SK-N-SH (cell line): ENCODE data around the gene HDAC7. TPM values are rescaled to one million over a fixed set of nuclear protein-coding genes. Genes with fewer than 3 reads are reported as not detected.

Experiments used
- CTCF ChIA-PET: fragments of 300-600, 350-600 bp; formaldehyde crosslinking; extraction: SDS; loops from one replicate; lab custom pipeline; 2021; lab: Yijun Ruan, JAX
- POLR2A ChIA-PET: fragments of 350-600 bp; sonication (Branson Sonifier 250); formaldehyde crosslinking; extraction: SDS; loops from one replicate; lab custom pipeline; 2020; ENCODE audit warnings: antibody characterized with exemption, inconsistent platforms; lab: Yijun Ruan, JAX
- DNase-seq: peaks from one replicate; pipeline ENCODE4 v3.0.0; 2012
- H2AFZ ChIP-seq: fragments of 200-600 bp; sonication (generic); 2 replicates; pipeline ENCODE4 v1.8.1; 2016; ENCODE audit warnings: antibody characterized with exemption, mild to moderate bottlenecking, low read depth
- H3F3A ChIP-seq: fragments of 200-600 bp; sonication (generic); replicated peaks from 2 replicates; pipeline ENCODE3; 2016; ENCODE audit warnings: antibody characterized with exemption, mild to moderate bottlenecking; ENCODE audit not compliant: insufficient read depth
- H3K27ac ChIP-seq, 2 experiments: fragments of 200-500 bp in 1 of 2; fragments of 200-600 bp in 1 of 2; sonication (Bioruptor generic) in 1 of 2; sonication (generic), shearing (Covaris generic) in 1 of 2; 2 replicates each; pipeline versions ENCODE4 v1.5.1 to v1.6.1; 2014 to 2016; ENCODE audit warnings: low read depth in 2 of 2, inconsistent platforms in 1 of 2, low read length in 1 of 2, mild to moderate bottlenecking in 1 of 2, mixed read lengths in 1 of 2
- H3K27me3 ChIP-seq: fragments of 200-600 bp; sonication (generic), shearing (Covaris generic); 2 replicates; pipeline ENCODE4 v1.6.1; 2016; ENCODE audit warnings: mixed run types; ENCODE audit not compliant: insufficient read depth
- H3K36me3 ChIP-seq, 2 experiments: fragments of 200-500 bp in 1 of 2; fragments of 200-600 bp in 1 of 2; sonication (Bioruptor generic) in 1 of 2; sonication (generic) in 1 of 2; replicated peaks in 1 of 2; 2 replicates each; pipeline versions ENCODE3 to v1.5.1; 2014 to 2016; ENCODE audit warnings: low read length in 1 of 2, mild to moderate bottlenecking in 1 of 2; ENCODE audit not compliant: insufficient read depth in 2 of 2, control insufficient read depth in 1 of 2
- H3K4me1 ChIP-seq, 2 experiments: fragments of 200-500 bp in 1 of 2; fragments of 200-600 bp in 1 of 2; sonication (Bioruptor generic) in 1 of 2; sonication (generic), shearing (Covaris generic) in 1 of 2; 2 replicates each; pipeline versions ENCODE4 v1.5.1 to v1.6.1; 2014 to 2016; ENCODE audit warnings: low read depth in 1 of 2, low read length in 1 of 2, mixed run types in 1 of 2; ENCODE audit not compliant: insufficient read depth in 2 of 2, control insufficient read depth in 1 of 2
- H3K4me2 ChIP-seq: fragments of 200-600 bp; sonication (generic), shearing (Covaris generic); 2 replicates; pipeline ENCODE4 v1.6.1; 2017; ENCODE audit warnings: mixed run types
- H3K4me3 ChIP-seq, 2 experiments: fragments of 200-500 bp in 1 of 2; fragments of 200-600 bp in 1 of 2; sonication (Bioruptor generic) in 1 of 2; sonication (generic), shearing (Covaris generic) in 1 of 2; 2 replicates each; pipeline versions ENCODE4 v1.5.1 to v1.8.1; 2014 to 2016; ENCODE audit warnings: low read depth in 2 of 2, inconsistent platforms in 1 of 2, low read length in 1 of 2, mild to moderate bottlenecking in 1 of 2, mixed read lengths in 1 of 2, moderate library complexity in 1 of 2
- H3K79me2 ChIP-seq: fragments of 200-600 bp; sonication (generic); 2 replicates; pipeline ENCODE4 v1.8.1; 2017; ENCODE audit warnings: mild to moderate bottlenecking; ENCODE audit not compliant: insufficient read depth
- H3K9ac ChIP-seq: fragments of 200-600 bp; sonication (generic); 2 replicates; pipeline ENCODE4 v1.6.1; 2017; ENCODE audit warnings: mixed run types
- H3K9me2 ChIP-seq: fragments of 200-600 bp; sonication (generic); 2 replicates; pipeline ENCODE4 v1.6.1; 2017; ENCODE audit warnings: mixed run types
- H3K9me3 ChIP-seq: fragments of 200-600 bp; sonication (generic); 2 replicates; pipeline ENCODE4 v1.6.1; 2017; ENCODE audit warnings: mixed run types, mild to moderate bottlenecking, moderate library complexity
- H4K20me1 ChIP-seq: fragments of 200-600 bp; sonication (generic); 2 replicates; pipeline ENCODE4 v1.6.1; 2017; ENCODE audit warnings: mild to moderate bottlenecking, mixed run types; ENCODE audit not compliant: insufficient read depth
- CHD2 ChIP-seq: fragments of 150-350 bp; IDR thresholded peaks from 2 replicates; pipeline ENCODE4 v1.6.1; 2018; ENCODE audit warnings: low read length; ENCODE audit not compliant: partially characterized antibody
- CTCF ChIP-seq: fragments of 200-600 bp; sonication (generic); IDR thresholded peaks from 2 replicates; pipeline ENCODE4 v1.6.1; 2017; ENCODE audit warnings: antibody characterized with exemption, mild to moderate bottlenecking, moderate library complexity
- EZH2phosphoT487 ChIP-seq: fragments of 200-600 bp; sonication (generic); IDR thresholded peaks from 2 replicates; pipeline ENCODE4 v1.6.1; 2017; ENCODE audit warnings: low read depth, mixed run types, mild to moderate bottlenecking, antibody characterized with exemption, moderate library complexity, borderline replicate concordance
- FOSL2 ChIP-seq: IDR thresholded peaks from 2 replicates; pipeline ENCODE4 v1.4.0; 2012; ENCODE audit warnings: low read depth, mild to moderate bottlenecking, moderate library complexity, borderline replicate concordance
- FOXJ3 ChIP-seq: sonication (generic); formaldehyde crosslinking; IDR thresholded peaks from 2 replicates; pipeline ENCODE4 v1.5.1; 2020; ENCODE audit warnings: mild to moderate bottlenecking, missing genetic modification reagents
- FOXM1 ChIP-seq: IDR thresholded peaks from 2 replicates; pipeline ENCODE4 v1.4.0; 2012; ENCODE audit warnings: low read depth, mild to moderate bottlenecking
- GABPA ChIP-seq: IDR thresholded peaks from 2 replicates; pipeline ENCODE4 v1.4.0; 2012; ENCODE audit warnings: low read depth, mild to moderate bottlenecking
- GATA2 ChIP-seq: sonication (generic); formaldehyde crosslinking; IDR thresholded peaks from 2 replicates; pipeline ENCODE4 v1.5.0; 2020; ENCODE audit warnings: mild to moderate bottlenecking, missing genetic modification reagents
- IRF3 ChIP-seq: fragments of 150-350 bp; IDR thresholded peaks from 2 replicates; pipeline ENCODE4 v1.6.1; 2016; ENCODE audit warnings: mild to moderate bottlenecking, low read depth, low read length
- JUND ChIP-seq: IDR thresholded peaks from 2 replicates; pipeline ENCODE4 v1.4.0; 2012
- MAX ChIP-seq: IDR thresholded peaks from 2 replicates; pipeline ENCODE4 v1.4.0; 2012; ENCODE audit warnings: low read depth
- MEF2A ChIP-seq: IDR thresholded peaks from 2 replicates; pipeline ENCODE4 v1.4.0; 2012; ENCODE audit warnings: low read depth, borderline replicate concordance
- MXI1 ChIP-seq: IDR thresholded peaks from 2 replicates; pipeline ENCODE4 v1.6.1; 2012; ENCODE audit warnings: mild to moderate bottlenecking, low read depth, low read length, improper control_type of control experiment
- NFIC ChIP-seq: IDR thresholded peaks from 2 replicates; pipeline ENCODE4 v1.4.0; 2012; ENCODE audit warnings: borderline replicate concordance
- PBX3 ChIP-seq: IDR thresholded peaks from 2 replicates; pipeline ENCODE4; 2012
- RAD21 ChIP-seq: IDR thresholded peaks from 2 replicates; pipeline ENCODE4 v1.6.1; 2012; ENCODE audit warnings: mild to moderate bottlenecking, low read length
- RCOR1 ChIP-seq: fragments of 150-350 bp; IDR thresholded peaks from 2 replicates; pipeline ENCODE4 v1.6.1; 2017; ENCODE audit warnings: antibody characterized with exemption, low read length
- RFX5 ChIP-seq: IDR thresholded peaks from 2 replicates; pipeline ENCODE4 v1.6.1; 2012; ENCODE audit warnings: mild to moderate bottlenecking, improper control_type of control experiment, low read length
- RXRA ChIP-seq: IDR thresholded peaks from 2 replicates; pipeline ENCODE4 v1.4.0; 2012; ENCODE audit warnings: low read depth, mild to moderate bottlenecking, borderline replicate concordance
- SIN3A ChIP-seq: IDR thresholded peaks from 2 replicates; pipeline ENCODE4 v1.6.1; 2012; ENCODE audit warnings: low read depth, mild to moderate bottlenecking, low read length, moderate library complexity, borderline replicate concordance
- SMC3 ChIP-seq: IDR thresholded peaks from 2 replicates; pipeline ENCODE4 v1.6.1; 2012; ENCODE audit warnings: low read depth, low read length, improper control_type of control experiment
- TAF1 ChIP-seq: IDR thresholded peaks from 2 replicates; pipeline ENCODE4 v1.6.1; 2012; ENCODE audit warnings: low read depth, mild to moderate bottlenecking, low read length, moderate library complexity, borderline replicate concordance
- TEAD4 ChIP-seq: IDR thresholded peaks from 2 replicates; pipeline ENCODE4 v1.4.0; 2012; ENCODE audit warnings: mild to moderate bottlenecking, borderline replicate concordance; ENCODE audit not compliant: insufficient read depth
- USF1 ChIP-seq: IDR thresholded peaks from 2 replicates; pipeline ENCODE4 v1.4.0; 2012; ENCODE audit warnings: low read depth, borderline replicate concordance
- USF2 ChIP-seq: fragments of 150-350 bp; IDR thresholded peaks from 2 replicates; pipeline ENCODE4 v1.6.1; 2017; ENCODE audit warnings: antibody characterized with exemption, low read length, low read depth, borderline replicate concordance
- YY1 ChIP-seq: IDR thresholded peaks from 2 replicates; pipeline ENCODE4 v1.4.0; 2012; ENCODE audit warnings: low read depth, mild to moderate bottlenecking
- ZBTB33 ChIP-seq: IDR thresholded peaks from 2 replicates; pipeline ENCODE4 v1.4.0; 2012; ENCODE audit warnings: low read depth, borderline replicate concordance
- WGBS: methylation state at CpG from one replicate; pipeline ENCODE4 v1.1.6; 2017; ENCODE audit warnings: low lambda C conversion rate; 5-methylcytosine and 5-hydroxymethylcytosine counted together
- polyA plus RNA-seq, 3 experiments: library from polyadenylated mRNA; depleted of rRNA; stranded (reverse); fragments of >200 nt; gene quantifications; 2 replicates each; pipeline ENCODE4 v1.2.3, GENCODE V29; 2012

Gene HDAC7
- polyA plus RNA-seq, 1 of the 3 experiments (the other 2 are of a cell fraction), result 51.0 TPM

DNA sequence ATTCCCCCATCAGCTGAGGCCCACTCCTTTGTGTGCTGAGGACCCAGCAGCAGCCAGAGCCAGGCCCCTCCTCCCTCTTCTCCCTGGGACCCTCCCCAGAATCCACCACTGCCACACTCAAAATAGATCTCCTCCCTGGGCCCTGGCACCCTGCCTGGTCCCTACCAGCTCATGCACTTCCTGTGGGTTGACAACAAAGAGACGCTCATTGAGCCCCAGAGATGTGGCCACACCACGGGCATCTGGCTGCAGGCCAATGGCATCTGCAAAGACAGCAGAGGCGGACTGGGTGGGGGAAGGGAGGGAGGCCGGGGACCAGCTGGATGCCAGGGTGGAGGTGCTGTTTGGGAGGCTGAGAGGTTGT is 78.4 kb downstream of the HDAC7 start:
- Histone ChIP-seq H3F3A (no peaks in the 10 kb centered on the region), H3K79me2 (no peaks in the 10 kb centered on the region), H3K4me3 (no peak overlapping the region), H3K27me3 (no peaks in the 10 kb centered on the region), H2AFZ (no peak overlapping the region), H3K27ac (peak overlapping the region in 1 of 2 experiments; percentile 50; a peak in 2 of 4 replicates), H3K36me3 (no peaks in the 10 kb centered on the region), H4K20me1 (no peaks in the 10 kb centered on the region), H3K4me1 (peaks cover 20 to 50% of the 10 kb centered on the region in 2 experiments; a peak in 3 of 4 replicates), H3K9ac (no peak overlapping the region), H3K9me2 (no peaks in the 10 kb centered on the region), H3K4me2 (0 out of 2 replicates have a peak overlapping the region, but pooled peaks have one; percentile 44), H3K9me3 (no peaks in the 10 kb centered on the region)
- WGBS, result 0% methylated on average over 2 of the region's 4 CpGs
- POLR2A ChIA-PET, result interaction anchor here (0.7 kb wide), 1 partner anchor 36 kb away, joined by 3 read pairs; no protein-coding TSS in a partner anchor
- DNase-seq, result peak; percentile 79
- CTCF ChIA-PET, result interaction anchor here (0.6 to 43.0 kb wide), 25 partner anchors 16 to 403 kb away, joined by 3 to 1294 read pairs (median 6); partner anchors contain the start of genes ENDOU, RAPGEF3 and SLC48A1
- TF ChIP-seq TAF1 (no peak), FOXM1 (no peak), YY1 (no peak), CTCF (no peak), SMC3 (no peak), GABPA (no peak), NFIC (peak; percentile 83), USF1 (no peak), TEAD4 (no peak), USF2 (no peak), IRF3 (no peak), RFX5 (no peak), MXI1 (no peak), RAD21 (0 out of 2 replicates have a peak, but pooled peaks have one; percentile 9), EZH2phosphoT487 (no peak), CHD2 (peak; percentile 56), SIN3A (no peak), PBX3 (no peak), FOXJ3 (CRISPR knock-in tag) (0 out of 2 replicates have a peak, but pooled peaks have one; percentile 25), ZBTB33 (no peak), FOSL2 (no peak), MEF2A (no peak), GATA2 (CRISPR knock-in tag) (peak; percentile 32; the same call in 1 of the 2 replicates), RCOR1 (peak; percentile 39; the same call in 1 of the 2 replicates), RXRA (no peak), MAX (no peak), JUND (no peak)
